B cell (primary cell): ENCODE measurements around the gene PLEKHA5.

Experiments used
- EZH2 ChIP-seq: IDR thresholded peaks from 2 replicates; pipeline ENCODE4 v1.6.1; 2012; ENCODE audit warnings: borderline replicate concordance, low read depth, mild to moderate bottlenecking, moderate library complexity, low read length; ENCODE audit not compliant: insufficient read depth, poor library complexity, severe bottlenecking
- TF ChIP-seq, protein P1 (sequence below): fragments of 200-600 bp; IDR thresholded peaks from one replicate; pipeline ENCODE4 v1.8.0; 2022; ENCODE audit warnings: antibody characterized with exemption, mild to moderate bottlenecking

DNA sequence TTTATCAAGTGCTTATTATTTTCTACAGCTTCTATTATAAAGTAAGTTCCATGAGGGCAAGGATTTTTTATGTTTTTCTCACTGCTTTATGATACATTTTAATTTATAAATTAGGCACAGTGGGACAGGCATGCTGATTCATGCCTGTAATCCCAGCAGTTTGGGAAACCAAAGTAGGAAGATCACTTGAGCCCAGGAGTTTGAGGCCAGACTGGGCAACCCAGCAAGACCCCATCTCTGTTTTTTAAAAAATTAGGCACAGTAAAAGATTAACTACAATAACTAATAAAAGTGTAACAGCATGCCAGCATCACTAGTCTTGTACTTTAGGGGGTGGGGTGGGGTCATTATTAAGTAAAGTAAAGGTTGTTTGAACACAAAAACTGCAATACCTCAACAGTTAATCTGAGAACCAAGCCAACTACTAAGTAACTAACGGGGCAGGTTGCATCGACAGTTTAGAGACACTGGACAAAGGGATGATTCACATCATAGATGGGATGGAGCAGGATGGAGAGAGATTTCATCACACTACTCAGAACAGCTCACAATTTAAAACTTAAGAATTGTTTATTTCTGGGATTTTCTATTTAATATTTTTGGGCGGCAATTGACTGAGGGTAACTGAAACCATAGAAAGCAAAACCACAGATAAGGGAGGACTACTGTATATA is 119.5 kb downstream of the PLEKHA5 start:
- TF ChIP-seq, protein P1, sequence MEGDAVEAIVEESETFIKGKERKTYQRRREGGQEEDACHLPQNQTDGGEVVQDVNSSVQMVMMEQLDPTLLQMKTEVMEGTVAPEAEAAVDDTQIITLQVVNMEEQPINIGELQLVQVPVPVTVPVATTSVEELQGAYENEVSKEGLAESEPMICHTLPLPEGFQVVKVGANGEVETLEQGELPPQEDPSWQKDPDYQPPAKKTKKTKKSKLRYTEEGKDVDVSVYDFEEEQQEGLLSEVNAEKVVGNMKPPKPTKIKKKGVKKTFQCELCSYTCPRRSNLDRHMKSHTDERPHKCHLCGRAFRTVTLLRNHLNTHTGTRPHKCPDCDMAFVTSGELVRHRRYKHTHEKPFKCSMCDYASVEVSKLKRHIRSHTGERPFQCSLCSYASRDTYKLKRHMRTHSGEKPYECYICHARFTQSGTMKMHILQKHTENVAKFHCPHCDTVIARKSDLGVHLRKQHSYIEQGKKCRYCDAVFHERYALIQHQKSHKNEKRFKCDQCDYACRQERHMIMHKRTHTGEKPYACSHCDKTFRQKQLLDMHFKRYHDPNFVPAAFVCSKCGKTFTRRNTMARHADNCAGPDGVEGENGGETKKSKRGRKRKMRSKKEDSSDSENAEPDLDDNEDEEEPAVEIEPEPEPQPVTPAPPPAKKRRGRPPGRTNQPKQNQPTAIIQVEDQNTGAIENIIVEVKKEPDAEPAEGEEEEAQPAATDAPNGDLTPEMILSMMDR: no peak
- no peak for TF ChIP-seq EZH2
